Panc1 (cell line): ENCODE data around the gene MICALL1.

Source experiments
- CTCF ChIP-seq: fragments of 450-650 bp; IDR thresholded peaks from 2 replicates; pipeline ENCODE4 v1.5.1; 2017; ENCODE audit warnings: mild to moderate bottlenecking
- POLR2AphosphoS5 ChIP-seq: IDR thresholded peaks from 2 replicates; pipeline ENCODE4 v1.6.1; 2012; ENCODE audit warnings: mild to moderate bottlenecking, low read depth, low read length, moderate library complexity

GRCh38 chr22:37865510-37865909, 40.6 kb upstream of the MICALL1 start:
- TF ChIP-seq CTCF (no peak), POLR2AphosphoS5 (no peak)
